SK-N-SH (cell line): ENCODE measurements around the gene TBL2. TPM values are rescaled to one million over a fixed set of nuclear protein-coding genes. Genes with fewer than 3 reads are reported as not detected.

Experiments
- CTCF ChIA-PET: fragments of 300-600, 350-600 bp; formaldehyde crosslinking; extraction: SDS; loops from one replicate; lab custom pipeline; 2021; lab: Yijun Ruan, JAX
- POLR2A ChIA-PET: fragments of 350-600 bp; sonication (Branson Sonifier 250); formaldehyde crosslinking; extraction: SDS; loops from one replicate; lab custom pipeline; 2020; ENCODE audit warnings: antibody characterized with exemption, inconsistent platforms; lab: Yijun Ruan, JAX
- DNase-seq: peaks from one replicate; pipeline ENCODE4 v3.0.0; 2012
- H2AFZ ChIP-seq: fragments of 200-600 bp; sonication (generic); 2 replicates; pipeline ENCODE4 v1.8.1; 2016; ENCODE audit warnings: antibody characterized with exemption, mild to moderate bottlenecking, low read depth
- H3F3A ChIP-seq: fragments of 200-600 bp; sonication (generic); replicated peaks from 2 replicates; pipeline ENCODE3; 2016; ENCODE audit warnings: antibody characterized with exemption, mild to moderate bottlenecking; ENCODE audit not compliant: insufficient read depth
- H3K27ac ChIP-seq, 2 experiments: fragments of 200-500 bp in 1 of 2; fragments of 200-600 bp in 1 of 2; sonication (Bioruptor generic) in 1 of 2; sonication (generic), shearing (Covaris generic) in 1 of 2; 2 replicates each; pipeline versions ENCODE4 v1.5.1 to v1.6.1; 2014 to 2016; ENCODE audit warnings: low read depth in 2 of 2, inconsistent platforms in 1 of 2, low read length in 1 of 2, mild to moderate bottlenecking in 1 of 2, mixed read lengths in 1 of 2
- H3K27me3 ChIP-seq: fragments of 200-600 bp; sonication (generic), shearing (Covaris generic); 2 replicates; pipeline ENCODE4 v1.6.1; 2016; ENCODE audit warnings: mixed run types; ENCODE audit not compliant: insufficient read depth
- H3K36me3 ChIP-seq, 2 experiments: fragments of 200-500 bp in 1 of 2; fragments of 200-600 bp in 1 of 2; sonication (Bioruptor generic) in 1 of 2; sonication (generic) in 1 of 2; replicated peaks in 1 of 2; 2 replicates each; pipeline versions ENCODE3 to v1.5.1; 2014 to 2016; ENCODE audit warnings: low read length in 1 of 2, mild to moderate bottlenecking in 1 of 2; ENCODE audit not compliant: insufficient read depth in 2 of 2, control insufficient read depth in 1 of 2
- H3K4me1 ChIP-seq, 2 experiments: fragments of 200-500 bp in 1 of 2; fragments of 200-600 bp in 1 of 2; sonication (Bioruptor generic) in 1 of 2; sonication (generic), shearing (Covaris generic) in 1 of 2; 2 replicates each; pipeline versions ENCODE4 v1.5.1 to v1.6.1; 2014 to 2016; ENCODE audit warnings: low read depth in 1 of 2, low read length in 1 of 2, mixed run types in 1 of 2; ENCODE audit not compliant: insufficient read depth in 2 of 2, control insufficient read depth in 1 of 2
- H3K4me2 ChIP-seq: fragments of 200-600 bp; sonication (generic), shearing (Covaris generic); 2 replicates; pipeline ENCODE4 v1.6.1; 2017; ENCODE audit warnings: mixed run types
- H3K4me3 ChIP-seq, 2 experiments: fragments of 200-500 bp in 1 of 2; fragments of 200-600 bp in 1 of 2; sonication (Bioruptor generic) in 1 of 2; sonication (generic), shearing (Covaris generic) in 1 of 2; 2 replicates each; pipeline versions ENCODE4 v1.5.1 to v1.8.1; 2014 to 2016; ENCODE audit warnings: low read depth in 2 of 2, inconsistent platforms in 1 of 2, low read length in 1 of 2, mild to moderate bottlenecking in 1 of 2, mixed read lengths in 1 of 2, moderate library complexity in 1 of 2
- H3K79me2 ChIP-seq: fragments of 200-600 bp; sonication (generic); 2 replicates; pipeline ENCODE4 v1.8.1; 2017; ENCODE audit warnings: mild to moderate bottlenecking; ENCODE audit not compliant: insufficient read depth
- H3K9ac ChIP-seq: fragments of 200-600 bp; sonication (generic); 2 replicates; pipeline ENCODE4 v1.6.1; 2017; ENCODE audit warnings: mixed run types
- H3K9me2 ChIP-seq: fragments of 200-600 bp; sonication (generic); 2 replicates; pipeline ENCODE4 v1.6.1; 2017; ENCODE audit warnings: mixed run types
- H3K9me3 ChIP-seq: fragments of 200-600 bp; sonication (generic); 2 replicates; pipeline ENCODE4 v1.6.1; 2017; ENCODE audit warnings: mixed run types, mild to moderate bottlenecking, moderate library complexity
- H4K20me1 ChIP-seq: fragments of 200-600 bp; sonication (generic); 2 replicates; pipeline ENCODE4 v1.6.1; 2017; ENCODE audit warnings: mild to moderate bottlenecking, mixed run types; ENCODE audit not compliant: insufficient read depth
- ELF1 ChIP-seq: IDR thresholded peaks from 2 replicates; pipeline ENCODE4 v1.4.0; 2012
- GATA2 ChIP-seq: sonication (generic); formaldehyde crosslinking; IDR thresholded peaks from 2 replicates; pipeline ENCODE4 v1.5.0; 2020; ENCODE audit warnings: mild to moderate bottlenecking, missing genetic modification reagents
- IRF3 ChIP-seq: fragments of 150-350 bp; IDR thresholded peaks from 2 replicates; pipeline ENCODE4 v1.6.1; 2016; ENCODE audit warnings: mild to moderate bottlenecking, low read depth, low read length
- MXI1 ChIP-seq: IDR thresholded peaks from 2 replicates; pipeline ENCODE4 v1.6.1; 2012; ENCODE audit warnings: mild to moderate bottlenecking, low read depth, low read length, improper control_type of control experiment
- NFIC ChIP-seq: IDR thresholded peaks from 2 replicates; pipeline ENCODE4 v1.4.0; 2012; ENCODE audit warnings: borderline replicate concordance
- NRF1 ChIP-seq: IDR thresholded peaks from 2 replicates; pipeline ENCODE4 v1.6.1; 2012; ENCODE audit warnings: low read depth, mild to moderate bottlenecking, low read length
- POLR2AphosphoS5 ChIP-seq: IDR thresholded peaks from 2 replicates; pipeline ENCODE4 v1.6.1; 2012; ENCODE audit warnings: low read depth, low read length
- RAD21 ChIP-seq: IDR thresholded peaks from 2 replicates; pipeline ENCODE4 v1.6.1; 2012; ENCODE audit warnings: mild to moderate bottlenecking, low read length
- RCOR1 ChIP-seq: fragments of 150-350 bp; IDR thresholded peaks from 2 replicates; pipeline ENCODE4 v1.6.1; 2017; ENCODE audit warnings: antibody characterized with exemption, low read length
- RFX5 ChIP-seq: IDR thresholded peaks from 2 replicates; pipeline ENCODE4 v1.6.1; 2012; ENCODE audit warnings: mild to moderate bottlenecking, improper control_type of control experiment, low read length
- SIN3A ChIP-seq: IDR thresholded peaks from 2 replicates; pipeline ENCODE4 v1.6.1; 2012; ENCODE audit warnings: low read depth, mild to moderate bottlenecking, low read length, moderate library complexity, borderline replicate concordance
- SMC3 ChIP-seq: IDR thresholded peaks from 2 replicates; pipeline ENCODE4 v1.6.1; 2012; ENCODE audit warnings: low read depth, low read length, improper control_type of control experiment
- TAF1 ChIP-seq: IDR thresholded peaks from 2 replicates; pipeline ENCODE4 v1.6.1; 2012; ENCODE audit warnings: low read depth, mild to moderate bottlenecking, low read length, moderate library complexity, borderline replicate concordance
- YY1 ChIP-seq: IDR thresholded peaks from 2 replicates; pipeline ENCODE4 v1.4.0; 2012; ENCODE audit warnings: low read depth, mild to moderate bottlenecking
- ZBTB33 ChIP-seq: IDR thresholded peaks from 2 replicates; pipeline ENCODE4 v1.4.0; 2012; ENCODE audit warnings: low read depth, borderline replicate concordance
- WGBS: methylation state at CpG from one replicate; pipeline ENCODE4 v1.1.6; 2017; ENCODE audit warnings: low lambda C conversion rate; 5-methylcytosine and 5-hydroxymethylcytosine counted together
- polyA plus RNA-seq, 3 experiments: library from polyadenylated mRNA; depleted of rRNA; stranded (reverse); fragments of >200 nt; gene quantifications; 2 replicates each; pipeline ENCODE4 v1.2.3, GENCODE V29; 2012
- TF ChIP-seq, protein P1 (sequence below): fragments of 200-600 bp; sonication (generic); IDR thresholded peaks from 2 replicates; pipeline ENCODE4 v1.6.1; 2017; ENCODE audit warnings: antibody characterized with exemption, mild to moderate bottlenecking, moderate library complexity

Gene TBL2
- polyA plus RNA-seq, 1 of the 3 experiments (the other 2 are of a cell fraction): 63.6 TPM

DNA sequence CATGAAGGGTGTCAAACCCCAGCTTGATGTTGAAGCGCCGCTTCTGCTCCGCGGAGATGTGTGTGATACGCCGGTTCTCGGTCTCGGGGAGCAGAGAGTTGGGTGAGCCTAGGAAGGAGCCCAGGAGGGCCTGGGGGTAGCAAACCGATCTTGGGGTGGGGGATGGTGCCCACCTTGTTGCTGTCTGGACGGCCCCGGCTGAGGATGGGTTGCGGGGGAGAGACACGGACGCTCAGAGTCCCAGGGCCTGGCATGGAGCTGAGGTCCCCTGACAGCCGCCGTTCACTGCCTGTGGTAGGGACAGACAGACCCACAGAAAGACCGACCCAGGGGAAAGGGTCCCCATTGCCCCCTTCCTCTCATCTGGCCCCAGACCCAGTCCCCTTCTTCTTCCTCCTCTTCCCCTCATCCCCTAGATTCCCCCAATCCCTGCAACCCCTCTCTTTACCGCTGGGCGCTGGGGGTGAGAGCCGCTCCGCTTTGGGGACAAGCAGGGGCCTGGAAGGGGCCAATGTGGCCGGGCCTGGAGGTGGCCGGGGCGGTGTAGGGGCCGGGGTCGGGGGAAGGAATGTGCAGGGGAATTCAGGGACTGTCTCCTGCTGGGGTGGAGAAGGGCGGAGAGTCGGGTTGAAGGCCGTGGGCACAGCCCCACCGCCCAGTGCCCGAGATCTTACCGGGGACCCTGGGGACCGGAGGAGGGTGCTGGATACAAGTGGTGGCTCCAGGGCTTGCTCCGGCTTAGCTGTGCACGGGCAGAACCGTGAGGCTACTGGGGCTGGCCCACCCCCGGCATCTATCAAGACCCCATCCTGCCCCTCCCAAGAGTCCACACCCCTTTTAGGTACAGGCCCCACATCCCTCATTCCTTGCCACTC, 18.0 kb upstream of the TBL2 start:
- no peak overlapping the region for H2AFZ ChIP-seq
- H3K27me3 ChIP-seq: peaks cover 7% of the 10 kb centered on the region; the same call in 1 of the 2 replicates
- no peak overlapping the region for H3K4me3 ChIP-seq
- no peaks in the 10 kb centered on the region for H3K4me1 ChIP-seq
- CTCF ChIA-PET: interaction anchor here (1.1 to 8.3 kb wide), 5 partner anchors 10 to 610 kb away, joined by 3 to 82 read pairs (median 5); partner anchors contain the start of gene VPS37D
- no peaks in the 10 kb centered on the region for H3K79me2 ChIP-seq
- H3K27ac ChIP-seq: no peak overlapping the region
- WGBS: 73% methylated on average over 35 of the region's 37 CpGs
- no peaks in the 10 kb centered on the region for H3F3A ChIP-seq
- H3K9me2 ChIP-seq: no peaks in the 10 kb centered on the region
- TF ChIP-seq POLR2AphosphoS5: no peak
- TF ChIP-seq RCOR1: no peak
- no peak for TF ChIP-seq RFX5
- no peak for TF ChIP-seq ELF1
- no peaks in the 10 kb centered on the region for H3K36me3 ChIP-seq
- no peaks in the 10 kb centered on the region for H4K20me1 ChIP-seq
- H3K9ac ChIP-seq: no peak overlapping the region
- POLR2A ChIA-PET: no interaction called here
- H3K4me2 ChIP-seq: no peak overlapping the region
- no peaks in the 10 kb centered on the region for H3K9me3 ChIP-seq
- no peak for DNase-seq

DNA sequence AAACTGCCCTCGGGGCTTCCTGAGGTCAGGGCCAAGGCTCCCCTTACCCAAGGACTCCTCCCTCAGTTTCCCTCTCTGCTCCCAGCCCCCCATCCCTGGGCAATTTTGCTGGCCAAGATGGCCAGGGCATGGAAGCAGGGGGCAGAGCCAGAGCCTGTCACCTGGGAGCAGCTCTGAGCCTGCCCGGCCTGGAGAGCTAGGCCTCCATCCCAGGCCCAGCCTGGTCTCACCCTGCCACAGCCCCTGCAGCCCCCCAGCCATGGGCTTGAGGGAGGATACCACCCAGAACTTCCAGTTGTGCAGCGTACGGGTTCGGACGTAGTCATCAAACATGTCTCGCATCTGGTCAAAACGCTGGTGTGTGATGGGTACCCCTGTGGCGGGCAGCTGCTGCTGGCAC, 17.0 kb upstream of the TBL2 start:
- Histone ChIP-seq H3K9me3 (no peaks in the 10 kb centered on the region), H3K79me2 (no peaks in the 10 kb centered on the region), H3K36me3 (no peaks in the 10 kb centered on the region), H3F3A (peaks cover 7% of the 10 kb centered on the region), H3K27ac (no peak overlapping the region), H2AFZ (no peak overlapping the region), H3K9ac (no peak overlapping the region), H3K4me3 (no peak overlapping the region), H3K27me3 (peaks cover 7% of the 10 kb centered on the region; the same call in 1 of the 2 replicates), H3K4me1 (no peaks in the 10 kb centered on the region), H3K4me2 (no peak overlapping the region), H4K20me1 (no peaks in the 10 kb centered on the region), H3K9me2 (no peaks in the 10 kb centered on the region)
- no peak for DNase-seq
- ChIA-PET CTCF (interaction anchor here (1.1 to 8.3 kb wide), 4 partner anchors 12 to 611 kb away, joined by 3 to 82 read pairs (median 14); partner anchors contain the start of gene VPS37D), POLR2A (no interaction called here)
- TF ChIP-seq RAD21: no peak
- no peak for TF ChIP-seq RFX5
- no peak for TF ChIP-seq YY1
- TF ChIP-seq TAF1: no peak
- no peak for TF ChIP-seq NFIC
- no peak for TF ChIP-seq IRF3
- no peak for TF ChIP-seq ZBTB33
- no peak for TF ChIP-seq NRF1
- no peak for TF ChIP-seq GATA2 (CRISPR knock-in tag)
- TF ChIP-seq ELF1: no peak
- no peak for TF ChIP-seq MXI1
- TF ChIP-seq, protein P1, sequence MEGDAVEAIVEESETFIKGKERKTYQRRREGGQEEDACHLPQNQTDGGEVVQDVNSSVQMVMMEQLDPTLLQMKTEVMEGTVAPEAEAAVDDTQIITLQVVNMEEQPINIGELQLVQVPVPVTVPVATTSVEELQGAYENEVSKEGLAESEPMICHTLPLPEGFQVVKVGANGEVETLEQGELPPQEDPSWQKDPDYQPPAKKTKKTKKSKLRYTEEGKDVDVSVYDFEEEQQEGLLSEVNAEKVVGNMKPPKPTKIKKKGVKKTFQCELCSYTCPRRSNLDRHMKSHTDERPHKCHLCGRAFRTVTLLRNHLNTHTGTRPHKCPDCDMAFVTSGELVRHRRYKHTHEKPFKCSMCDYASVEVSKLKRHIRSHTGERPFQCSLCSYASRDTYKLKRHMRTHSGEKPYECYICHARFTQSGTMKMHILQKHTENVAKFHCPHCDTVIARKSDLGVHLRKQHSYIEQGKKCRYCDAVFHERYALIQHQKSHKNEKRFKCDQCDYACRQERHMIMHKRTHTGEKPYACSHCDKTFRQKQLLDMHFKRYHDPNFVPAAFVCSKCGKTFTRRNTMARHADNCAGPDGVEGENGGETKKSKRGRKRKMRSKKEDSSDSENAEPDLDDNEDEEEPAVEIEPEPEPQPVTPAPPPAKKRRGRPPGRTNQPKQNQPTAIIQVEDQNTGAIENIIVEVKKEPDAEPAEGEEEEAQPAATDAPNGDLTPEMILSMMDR: no peak
- no peak for TF ChIP-seq SMC3
- no peak for TF ChIP-seq SIN3A
- WGBS: 78% methylated on average over 9 of the region's 9 CpGs
